Fibroblast of mammary gland (primary cell): ENCODE measurements around the gene DOCK1.
A peak's percentile ranks its signal among the peaks of the same experiment; 100 is the strongest.
"Not testable (repeated sequence)": the region's sequence is repeated elsewhere in the genome, so short reads cannot be mapped to it uniquely, and the experiment has no call there.

Experiments used
- DNase-seq: peaks from one replicate; pipeline ENCODE4 v3.0.0-alpha.2; 2010; ENCODE audit warnings: low read depth
- H3K4me3 ChIP-seq: 2 replicates; pipeline ENCODE4 v1.5.1; 2011; ENCODE audit warnings: low read depth, mild to moderate bottlenecking, low read length, moderate library complexity; ENCODE audit not compliant: control insufficient read depth
- TF ChIP-seq, protein P1 (sequence below): conservative IDR thresholded peaks from 2 replicates; pipeline ENCODE4 v1.5.1; 2011; ENCODE audit warnings: low read depth, low read length, inconsistent platforms; ENCODE audit not compliant: control insufficient read depth, insufficient read depth

Gene DOCK1

DNA sequence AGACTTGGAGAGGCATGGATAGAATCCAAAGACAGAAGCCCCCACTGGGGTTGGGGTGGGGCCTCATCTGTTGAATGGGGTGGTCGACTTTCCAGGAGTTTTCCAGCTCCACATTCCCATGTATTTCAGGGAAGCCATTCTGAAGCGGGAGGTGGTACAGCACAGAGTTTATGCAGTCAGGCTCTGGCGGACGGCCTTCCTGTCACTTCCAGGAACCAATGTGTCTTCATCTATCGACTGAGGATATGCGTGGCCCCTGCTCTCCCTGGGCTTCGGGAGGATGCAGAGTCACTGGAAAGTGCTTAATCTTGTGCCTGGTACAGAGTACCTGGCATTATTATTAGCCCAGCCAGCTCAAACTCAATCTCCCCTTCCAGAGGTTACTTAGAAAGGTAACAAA is 26.3 kb downstream of the DOCK1 start:
- TF ChIP-seq, protein P1, sequence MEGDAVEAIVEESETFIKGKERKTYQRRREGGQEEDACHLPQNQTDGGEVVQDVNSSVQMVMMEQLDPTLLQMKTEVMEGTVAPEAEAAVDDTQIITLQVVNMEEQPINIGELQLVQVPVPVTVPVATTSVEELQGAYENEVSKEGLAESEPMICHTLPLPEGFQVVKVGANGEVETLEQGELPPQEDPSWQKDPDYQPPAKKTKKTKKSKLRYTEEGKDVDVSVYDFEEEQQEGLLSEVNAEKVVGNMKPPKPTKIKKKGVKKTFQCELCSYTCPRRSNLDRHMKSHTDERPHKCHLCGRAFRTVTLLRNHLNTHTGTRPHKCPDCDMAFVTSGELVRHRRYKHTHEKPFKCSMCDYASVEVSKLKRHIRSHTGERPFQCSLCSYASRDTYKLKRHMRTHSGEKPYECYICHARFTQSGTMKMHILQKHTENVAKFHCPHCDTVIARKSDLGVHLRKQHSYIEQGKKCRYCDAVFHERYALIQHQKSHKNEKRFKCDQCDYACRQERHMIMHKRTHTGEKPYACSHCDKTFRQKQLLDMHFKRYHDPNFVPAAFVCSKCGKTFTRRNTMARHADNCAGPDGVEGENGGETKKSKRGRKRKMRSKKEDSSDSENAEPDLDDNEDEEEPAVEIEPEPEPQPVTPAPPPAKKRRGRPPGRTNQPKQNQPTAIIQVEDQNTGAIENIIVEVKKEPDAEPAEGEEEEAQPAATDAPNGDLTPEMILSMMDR, result no peak
- no peak overlapping the region for H3K4me3 ChIP-seq
- DNase-seq, result no peak

DNA sequence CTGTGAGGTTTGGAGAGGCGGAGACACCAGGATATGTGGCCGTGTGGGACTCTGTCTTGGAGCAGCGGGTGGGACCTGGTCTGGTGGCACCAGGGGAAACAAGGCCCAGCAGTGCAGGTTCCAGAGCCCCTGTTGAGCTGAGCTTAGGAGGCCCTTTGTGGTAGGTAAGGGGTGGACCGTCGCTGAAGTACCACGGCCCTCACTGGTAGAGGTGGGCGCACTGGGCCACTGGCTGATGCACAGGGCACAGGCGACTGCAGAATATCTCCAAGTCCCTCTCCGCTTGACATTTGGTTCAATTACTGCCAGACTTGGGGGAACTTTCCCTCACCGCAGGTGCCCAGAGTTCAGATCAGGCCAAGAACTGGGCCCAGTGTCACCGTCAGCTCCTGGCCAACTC is 27.3 kb downstream of the DOCK1 start:
- no peak overlapping the region for H3K4me3 ChIP-seq
- TF ChIP-seq, protein P1, result no peak
- DNase-seq, result no peak

DNA sequence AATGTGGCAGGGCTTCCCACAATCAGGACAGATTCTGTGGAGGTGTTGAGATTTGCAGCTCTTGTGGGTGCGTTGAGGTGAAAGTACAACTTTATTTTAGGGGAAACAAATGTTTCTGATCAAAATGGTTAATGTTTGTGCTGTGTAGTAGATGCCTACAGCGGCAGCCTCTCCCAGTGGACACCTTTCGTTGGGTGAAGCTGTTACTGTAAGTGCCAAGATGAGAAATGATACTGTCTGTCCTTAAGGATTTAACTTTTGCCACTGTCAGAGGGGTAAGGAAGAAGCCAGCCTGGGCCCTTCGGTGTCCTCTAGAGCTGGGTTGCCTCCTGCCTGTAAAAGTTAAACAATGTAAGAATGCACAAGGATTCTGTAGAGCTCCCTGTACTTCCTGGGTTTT is 27.9 kb downstream of the DOCK1 start:
- no peak overlapping the region for H3K4me3 ChIP-seq
- TF ChIP-seq, protein P1, result no peak
- no peak for DNase-seq

DNA sequence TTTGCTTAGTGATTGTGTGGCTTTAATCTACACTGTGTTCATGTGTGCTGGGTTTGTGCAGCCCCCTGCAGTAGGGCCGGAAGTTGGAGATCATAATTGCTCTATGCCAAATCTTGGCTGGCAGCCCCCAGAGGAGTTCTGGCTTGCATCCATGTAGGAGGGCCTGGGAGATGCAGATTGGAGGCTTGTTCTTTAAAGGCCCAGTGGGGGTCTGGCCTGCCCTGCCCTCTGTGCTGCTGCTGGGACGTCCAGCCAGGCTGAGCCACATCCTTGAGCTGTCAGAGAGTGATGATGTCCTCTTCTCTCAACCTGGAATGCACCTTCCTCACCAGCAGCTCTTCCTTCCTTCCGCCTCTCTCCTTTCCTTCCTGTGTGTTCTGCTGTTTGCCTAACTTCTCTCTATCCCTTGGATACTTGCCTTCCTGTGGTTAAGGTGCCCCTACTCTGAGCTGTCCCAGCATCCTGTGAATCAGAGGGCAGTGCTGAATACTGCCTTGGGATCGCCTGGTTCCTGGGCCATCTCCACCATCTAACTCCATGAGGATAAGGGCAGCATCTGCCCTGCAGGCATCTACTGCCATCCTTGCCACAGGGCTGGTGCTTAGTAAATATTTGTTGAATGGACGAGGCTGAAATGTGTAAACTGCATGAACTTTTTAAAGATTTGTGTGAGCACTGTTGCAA is 30.2 kb downstream of the DOCK1 start:
- TF ChIP-seq, protein P1, result no peak
- peak; percentile 30 for DNase-seq
- no peak overlapping the region for H3K4me3 ChIP-seq

DNA sequence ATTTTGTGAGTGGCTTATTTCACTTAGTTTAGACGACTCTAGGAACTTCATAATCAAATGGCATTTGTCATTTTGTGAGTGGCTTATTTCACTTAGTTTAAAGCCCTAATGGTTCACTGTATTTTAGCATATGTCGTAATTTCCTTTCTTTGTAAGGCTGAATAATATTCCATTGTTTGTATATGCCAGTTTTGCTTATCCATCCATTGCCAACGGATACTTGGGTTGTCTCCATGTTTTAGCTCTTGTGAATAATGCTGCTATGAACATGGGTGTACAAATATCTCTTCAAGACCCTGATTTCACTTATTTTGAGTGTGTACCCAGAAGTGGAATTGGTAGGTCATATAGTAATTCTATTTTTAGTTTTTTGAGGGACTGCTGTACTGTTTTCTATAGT is 31.8 kb downstream of the DOCK1 start:
- TF ChIP-seq, protein P1, result no peak
- DNase-seq, result no peak
- H3K4me3 ChIP-seq, result no peak overlapping the region

DNA sequence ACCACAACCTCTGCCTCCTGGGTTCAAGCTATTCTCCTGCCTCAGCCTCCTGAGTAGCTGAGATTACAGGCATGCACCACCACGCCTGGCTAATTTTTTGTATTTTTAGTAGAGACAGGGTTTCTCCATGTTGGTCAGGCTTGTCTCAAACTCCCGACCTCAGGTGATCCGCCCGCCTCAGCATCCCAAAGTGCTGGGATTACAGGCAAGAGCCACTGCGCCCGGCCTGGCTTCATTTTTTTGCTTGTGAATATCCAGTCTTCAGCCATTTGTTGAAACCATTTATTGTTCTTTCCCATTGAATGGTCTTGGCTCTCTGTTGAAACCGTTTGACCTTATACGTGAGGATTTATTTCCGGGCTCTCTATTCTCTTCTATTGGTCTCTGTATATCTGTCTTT is 32.9 kb downstream of the DOCK1 start:
- DNase-seq, H3K4me3 ChIP-seq: not testable (repeated sequence)

DNA sequence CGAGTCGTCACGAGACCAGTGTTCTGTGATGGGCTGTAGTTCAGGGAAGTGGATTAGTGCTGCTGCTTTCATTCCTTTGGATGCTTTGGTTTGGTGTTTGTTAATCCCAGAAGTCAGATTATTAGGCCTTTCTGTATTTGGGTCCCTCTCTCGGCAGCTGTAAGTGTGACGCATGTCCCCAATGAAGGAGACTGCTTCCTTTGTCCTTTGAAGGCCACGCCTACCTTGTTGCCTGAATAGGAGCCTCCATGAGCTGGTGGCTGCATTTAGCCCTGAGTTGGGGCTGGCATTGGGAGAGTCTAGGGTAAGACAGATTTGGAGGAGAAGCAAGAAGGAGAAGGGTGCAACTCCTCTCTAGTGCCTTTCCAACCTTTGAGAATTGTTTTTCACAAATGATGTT is 34.5 kb downstream of the DOCK1 start:
- DNase-seq, result no peak
- TF ChIP-seq, protein P1, result no peak

More for the DNA sequence above, 34.5 kb downstream of the DOCK1 start:
- H3K4me3 ChIP-seq, result no peak overlapping the region
